ENCODE data around the gene SSU72.
"Not testable (repeated sequence)": the region's sequence is repeated elsewhere in the genome, so short reads cannot be mapped to it uniquely, and the experiment has no call there.

SSU72 gene

DNA sequence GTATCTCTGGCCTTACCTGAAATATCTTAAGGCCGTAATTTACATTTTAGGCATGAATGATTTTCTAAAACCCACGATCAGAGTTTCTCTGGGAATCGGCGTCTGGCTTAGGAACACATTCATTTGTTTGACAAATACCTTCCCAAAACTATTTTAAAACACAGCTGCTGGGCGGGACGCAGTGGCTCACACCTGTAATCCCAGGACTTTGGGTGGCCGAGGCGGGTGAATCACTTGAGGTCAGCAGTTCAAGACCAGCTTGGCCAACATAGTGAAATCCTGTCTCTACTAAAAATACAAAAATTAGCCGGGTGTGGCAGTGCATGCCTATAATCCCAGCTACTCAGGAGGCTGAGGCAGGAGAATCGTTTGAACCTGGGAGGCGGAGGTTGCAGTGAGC is 17.7 kb downstream of the SSU72 start:
- DNase-seq: not testable (repeated sequence)

DNA sequence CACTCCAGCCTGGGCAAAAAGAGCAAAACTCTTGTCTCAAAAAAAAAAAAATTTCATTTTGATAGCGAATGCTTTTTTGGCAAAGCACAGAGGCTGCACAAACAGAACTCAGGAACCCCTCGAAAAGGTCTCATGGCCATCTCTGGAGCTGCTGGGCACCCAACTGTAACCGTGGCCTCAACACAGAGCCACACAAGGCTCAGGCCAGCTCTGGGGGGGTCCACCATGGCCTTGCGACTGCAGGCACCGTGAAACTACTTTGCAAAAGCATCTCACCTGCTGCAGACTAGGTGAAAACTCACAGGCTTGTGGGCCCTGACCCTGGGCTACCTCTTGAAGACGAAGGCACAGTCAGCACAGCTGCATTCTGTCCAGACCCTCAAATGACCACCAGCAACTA is 18.2 kb downstream of the SSU72 start:
- no peak for DNase-seq

DNA sequence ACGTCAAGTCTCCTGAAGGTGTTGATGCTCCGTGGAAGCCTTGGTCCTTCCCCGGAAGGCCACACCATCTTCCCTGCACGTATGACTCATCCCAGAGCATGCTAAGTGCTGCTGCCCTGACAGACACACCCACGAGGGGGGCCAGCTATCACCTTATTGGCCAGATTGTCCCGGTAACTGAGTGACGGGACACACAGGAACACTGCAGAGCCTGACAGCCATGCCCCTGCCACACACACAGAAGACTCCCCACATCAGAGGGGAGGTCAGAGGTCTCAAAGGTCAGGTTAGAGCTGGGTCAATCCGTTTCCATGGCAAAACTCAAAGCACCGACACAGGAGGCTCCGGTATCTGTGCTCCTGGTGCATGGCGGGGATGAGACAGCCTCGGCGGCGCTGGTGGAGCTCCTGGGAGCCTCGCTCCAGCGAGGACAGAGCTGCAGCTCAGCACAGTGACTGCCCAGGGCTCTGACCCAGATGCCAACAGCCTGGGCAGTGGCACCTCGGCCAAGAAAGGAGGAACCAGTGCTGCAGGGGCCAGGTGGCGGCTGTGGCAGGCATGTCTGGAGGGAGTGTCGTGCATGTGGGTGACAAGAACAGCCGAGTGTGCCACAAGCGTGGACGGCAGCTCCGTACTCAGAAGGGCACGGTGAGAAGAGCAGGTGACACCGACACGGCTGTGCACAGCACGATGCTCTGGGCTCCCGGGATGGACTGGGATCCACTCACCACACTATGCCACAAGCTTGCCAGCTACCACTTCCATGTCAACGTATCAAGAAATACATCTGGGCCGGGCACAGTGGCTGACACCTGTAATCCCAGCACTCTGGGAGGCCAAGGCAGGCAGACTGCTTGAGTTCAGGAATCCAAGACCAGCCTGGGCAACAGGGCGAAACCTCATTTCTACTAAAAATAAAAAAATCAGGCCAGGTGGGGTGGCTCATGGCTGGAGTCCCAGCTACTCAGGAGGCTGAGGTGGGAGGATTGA is 19.4 kb downstream of the SSU72 start:
- no peak for DNase-seq

DNA sequence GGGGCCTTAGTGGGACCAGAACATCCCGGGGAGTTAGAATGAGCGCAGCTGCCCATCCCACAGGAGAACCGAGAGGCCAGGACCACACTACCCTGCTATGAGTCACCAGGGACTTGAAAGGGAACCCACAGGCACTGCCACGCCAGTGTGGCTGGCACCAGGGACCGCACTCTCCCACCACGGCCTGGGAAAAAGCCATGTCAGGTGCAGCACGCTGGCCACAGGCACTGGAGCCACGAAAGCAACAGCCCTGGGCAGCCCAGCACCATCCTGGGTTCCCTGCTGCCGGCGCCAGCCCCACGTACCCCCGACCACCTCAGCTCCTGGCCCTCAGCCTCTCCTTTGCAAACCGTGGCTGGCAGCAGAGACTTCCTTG is 20.1 kb downstream of the SSU72 start:
- DNase-seq: no peak

DNA sequence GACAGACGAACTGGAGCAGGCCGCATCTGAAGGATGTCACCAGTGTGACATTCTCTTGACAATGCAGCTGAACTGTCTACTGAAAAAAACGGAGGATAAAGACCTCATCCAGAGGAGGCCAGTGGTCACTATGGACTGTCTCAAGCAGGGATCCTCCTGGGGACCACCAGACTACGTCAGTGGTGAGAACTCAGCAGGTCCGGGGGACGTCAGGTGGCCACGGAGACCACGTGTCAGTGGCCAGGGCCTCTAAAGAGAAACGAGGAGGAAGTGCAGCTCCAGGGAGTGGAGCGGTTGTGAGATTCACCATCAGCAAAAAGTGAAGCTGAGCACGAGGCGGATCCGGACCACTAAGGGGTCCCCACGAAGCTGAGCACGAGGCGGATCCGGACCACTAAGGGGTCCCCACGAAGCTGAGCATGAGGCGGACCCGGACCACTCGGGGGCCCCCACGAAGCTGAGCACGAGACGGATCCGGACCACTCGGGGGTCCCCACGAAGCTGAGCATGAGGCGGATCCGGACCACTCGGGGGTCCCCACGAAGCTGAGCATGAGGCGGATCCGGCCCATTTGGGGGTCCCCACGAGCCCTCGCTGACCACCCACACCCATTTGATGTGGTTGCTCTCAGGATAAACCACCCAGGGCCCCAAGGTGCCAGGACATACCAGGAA is 20.7 kb downstream of the SSU72 start:
- no peak for DNase-seq

DNA sequence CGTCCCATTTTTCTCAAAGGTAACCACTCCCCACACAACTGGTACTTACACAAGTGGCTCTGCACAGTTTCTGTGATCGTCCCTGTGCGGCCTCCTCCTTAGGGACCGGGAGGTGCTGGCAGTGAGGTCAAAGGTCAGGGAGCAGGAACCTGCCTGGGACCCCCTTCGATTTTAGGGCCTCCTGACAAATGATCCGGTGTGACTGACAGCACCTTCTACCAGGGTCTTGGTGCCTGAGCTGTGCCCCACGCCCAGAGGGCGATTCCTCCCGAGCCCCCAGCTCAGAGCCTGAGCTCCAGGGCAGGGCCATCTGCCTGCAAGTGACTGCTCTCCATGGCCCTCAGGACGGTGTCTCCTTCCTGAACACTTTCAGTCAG is 22.4 kb downstream of the SSU72 start:
- DNase-seq: no peak

DNA sequence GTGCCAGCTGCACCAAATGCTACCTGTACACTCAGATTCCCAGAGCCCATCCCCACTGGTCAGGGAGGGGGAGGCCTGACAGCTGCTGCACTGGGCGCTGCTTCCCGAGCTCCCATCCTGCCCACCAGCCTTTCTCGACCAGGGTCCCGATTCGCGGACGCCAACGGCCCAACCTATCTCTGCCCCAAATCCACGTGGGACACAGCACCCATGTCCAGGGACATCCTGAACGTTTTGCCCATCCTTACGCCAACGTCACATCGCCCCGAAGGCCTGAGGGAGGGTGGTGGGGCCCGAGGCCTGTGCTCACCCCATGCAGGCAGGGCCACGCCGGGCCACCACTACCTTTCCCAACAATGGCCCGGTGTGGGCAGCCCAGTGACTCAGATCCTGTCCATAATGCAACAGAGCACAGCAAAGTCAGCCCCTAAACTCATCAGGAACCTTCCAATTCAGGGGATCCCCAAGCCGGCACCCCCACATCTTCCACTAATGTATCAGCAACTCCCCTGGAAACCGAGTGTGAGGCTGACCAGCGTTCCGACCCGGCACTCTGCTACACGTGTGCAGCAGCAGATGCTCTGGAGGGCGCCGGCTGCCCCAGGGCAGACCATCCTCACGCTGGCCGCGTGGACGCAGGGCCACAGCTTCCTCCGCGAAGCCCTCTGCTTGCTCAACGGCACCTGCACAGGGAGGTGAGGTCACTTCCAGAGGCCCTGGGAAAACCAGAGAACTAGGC is 23.0 kb downstream of the SSU72 start:
- DNase-seq: no peak

DNA sequence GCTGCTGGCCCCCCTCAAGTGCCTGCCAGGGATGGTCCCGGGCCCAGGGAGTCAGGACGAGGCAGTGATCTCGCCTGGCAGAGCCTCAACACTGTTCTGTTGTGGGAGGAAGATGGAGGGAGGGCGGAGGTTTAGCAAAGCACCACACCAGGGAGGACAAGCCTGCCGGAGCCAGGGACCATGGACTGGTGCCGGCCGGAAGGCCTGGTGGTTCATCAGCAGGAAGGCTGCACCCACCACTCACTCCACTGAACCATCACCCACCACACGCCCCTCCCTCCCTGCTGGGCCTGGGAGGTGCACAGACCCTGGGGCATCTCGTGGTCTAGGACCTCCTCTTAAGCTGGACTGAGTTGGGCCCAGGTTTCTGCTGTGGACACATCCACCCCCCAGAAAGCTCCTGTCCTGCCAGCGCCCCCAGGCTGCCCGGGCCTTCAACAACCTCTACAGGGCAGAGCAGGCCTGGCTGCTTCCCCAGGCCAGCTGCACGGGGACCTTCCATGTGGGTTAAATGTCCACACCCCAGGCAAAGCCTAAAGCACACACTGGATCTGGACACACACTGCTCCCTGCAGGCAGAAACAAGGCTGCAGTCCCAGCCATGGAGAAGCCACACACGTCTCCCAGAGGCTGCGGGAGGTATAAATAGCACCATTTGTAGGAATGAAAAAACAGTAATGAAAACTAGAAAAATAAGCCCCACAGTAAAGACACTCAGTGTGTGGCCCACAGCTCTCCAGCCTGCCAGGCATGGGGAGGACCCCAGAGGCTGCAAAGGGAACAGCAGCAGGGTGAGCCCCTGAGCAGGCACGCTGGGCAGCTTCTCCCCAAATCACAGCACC is 23.9 kb downstream of the SSU72 start:
- no peak for DNase-seq

DNA sequence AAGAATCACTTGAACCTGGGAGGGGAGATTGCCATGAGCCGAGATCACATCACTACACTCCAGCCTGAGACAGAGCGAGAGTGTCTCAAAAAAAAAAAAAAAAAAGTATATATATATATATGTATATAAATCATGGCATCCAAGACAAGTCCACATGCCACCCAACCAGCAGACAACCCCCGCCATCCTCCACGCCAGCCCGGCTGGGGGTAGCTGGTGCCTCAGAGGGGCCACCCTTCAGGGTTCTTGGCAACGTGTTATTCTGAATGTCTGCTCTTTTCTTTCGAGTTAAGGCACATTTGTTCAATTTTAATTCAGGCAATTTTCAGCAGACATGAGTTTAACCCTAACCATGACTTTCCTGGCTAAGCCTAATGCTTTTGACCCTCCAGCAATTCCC is 24.6 kb downstream of the SSU72 start:
- DNase-seq: no peak

DNA sequence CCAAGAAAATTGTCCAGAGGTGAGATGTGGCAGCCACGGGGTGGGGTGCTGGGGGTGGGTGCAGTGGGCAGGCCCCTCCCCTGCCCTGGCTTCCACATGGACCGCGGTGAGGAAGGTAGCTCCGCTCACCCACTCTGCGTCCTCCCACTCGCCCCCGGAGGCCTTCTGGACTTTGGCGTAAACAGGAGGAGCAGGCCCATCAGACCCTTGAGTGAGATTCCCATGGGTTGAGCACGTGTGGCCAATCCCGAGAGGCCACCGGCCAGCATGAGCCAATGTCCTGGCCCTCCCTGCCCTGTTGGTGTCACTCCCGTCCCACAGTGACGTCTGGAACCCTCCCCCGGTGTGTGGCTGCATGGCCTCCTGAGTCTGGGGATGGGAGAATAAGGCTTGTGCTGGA is 26.1 kb downstream of the SSU72 start:
- DNase-seq: no peak

DNA sequence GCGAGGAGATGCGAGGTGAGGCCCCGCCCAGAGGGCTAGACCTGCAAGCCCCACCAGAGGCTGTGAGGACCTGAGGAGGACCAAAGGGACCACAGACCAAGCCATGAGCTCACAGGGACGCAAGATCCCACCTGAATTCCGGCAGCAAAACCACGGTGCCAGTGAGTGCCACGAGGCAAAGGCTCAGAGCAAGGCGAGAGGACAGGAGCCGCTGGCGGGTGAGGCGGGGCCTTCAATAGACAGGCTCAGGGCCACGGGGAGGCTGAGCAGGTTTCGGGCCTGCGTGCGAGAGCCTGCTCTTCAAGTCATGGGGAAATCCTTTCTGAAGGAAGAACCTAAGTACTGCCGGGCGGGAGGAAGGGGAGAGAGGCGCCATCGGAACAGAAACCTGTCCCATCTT is 27.2 kb downstream of the SSU72 start:
- DNase-seq: no peak

DNA sequence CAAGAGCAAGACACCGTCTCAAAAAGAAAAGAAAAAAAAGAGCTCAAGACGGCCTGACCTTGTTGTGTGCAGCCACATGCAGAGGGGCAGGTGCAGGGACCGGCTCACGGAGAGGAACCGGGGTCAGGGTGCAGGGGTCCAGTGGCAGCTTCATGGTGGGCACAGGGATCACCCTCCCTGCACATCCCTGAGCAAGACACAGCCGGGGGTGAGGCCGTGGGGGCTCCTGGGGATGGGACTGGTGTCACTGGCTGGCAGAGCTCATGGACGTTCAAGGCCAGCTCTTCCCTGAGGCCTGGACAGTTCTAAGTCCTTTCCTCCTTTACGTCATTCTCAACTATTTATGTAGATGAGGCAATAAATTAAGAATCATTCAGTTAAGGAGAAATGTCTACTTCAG is 27.7 kb downstream of the SSU72 start:
- DNase-seq: no peak

DNA sequence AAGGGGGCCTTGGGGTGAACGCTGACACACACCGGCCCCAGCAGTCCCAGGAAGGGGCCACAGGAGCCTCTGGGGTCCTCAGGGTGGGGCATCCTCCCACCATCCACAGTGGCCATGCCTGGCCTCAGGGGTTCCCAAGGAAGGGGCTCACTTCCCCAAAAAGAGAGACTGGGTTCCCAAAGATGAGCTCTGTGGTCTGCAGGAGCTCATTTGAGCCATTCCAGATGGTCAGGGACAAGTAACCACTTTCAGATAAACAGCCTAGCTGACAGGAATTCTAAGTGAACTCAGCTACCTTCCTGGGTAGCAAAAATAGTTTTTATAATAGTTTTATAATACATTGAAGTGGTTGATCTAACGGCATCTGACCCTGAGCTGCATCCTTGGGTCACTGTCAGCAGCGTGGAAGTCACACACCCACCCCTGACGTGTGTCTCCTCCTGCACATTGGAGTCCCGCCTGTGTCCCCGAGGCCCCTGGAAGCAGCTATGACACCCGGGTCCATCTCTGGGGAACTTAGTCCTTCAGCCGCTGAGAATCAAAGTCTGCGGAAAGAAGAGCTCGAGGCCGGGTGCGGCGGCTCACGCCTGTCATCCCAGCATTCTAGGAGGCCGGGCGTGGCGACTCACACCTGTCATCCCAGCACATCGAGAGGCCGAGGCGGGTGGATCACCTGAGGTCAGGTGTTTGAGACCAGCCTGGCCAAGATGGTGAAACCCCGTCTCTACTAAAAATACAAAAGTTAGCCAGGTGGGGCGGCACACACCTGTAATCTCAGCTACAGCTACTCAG is 28.5 kb downstream of the SSU72 start:
- DNase-seq: no peak

DNA sequence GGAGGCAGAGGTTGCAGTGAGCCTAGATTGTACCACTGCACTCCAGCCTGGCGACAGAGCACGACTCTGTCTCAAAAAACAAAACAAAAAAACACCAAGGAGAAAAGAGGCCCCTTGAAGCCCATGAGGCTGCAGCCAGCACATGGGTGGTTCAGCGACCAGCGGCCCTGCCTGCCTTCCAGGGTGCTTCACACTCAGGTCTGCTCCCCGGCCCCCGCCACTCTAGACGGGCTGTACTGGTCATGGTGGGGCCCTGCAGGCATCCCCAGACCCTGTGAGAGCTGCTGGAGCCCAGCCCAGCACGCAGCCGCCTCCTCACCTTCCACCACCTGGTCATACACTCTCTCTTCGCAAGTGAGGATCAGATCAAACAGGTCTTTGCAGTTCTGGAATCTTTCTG is 30.1 kb downstream of the SSU72 start:
- DNase-seq: no peak

DNA sequence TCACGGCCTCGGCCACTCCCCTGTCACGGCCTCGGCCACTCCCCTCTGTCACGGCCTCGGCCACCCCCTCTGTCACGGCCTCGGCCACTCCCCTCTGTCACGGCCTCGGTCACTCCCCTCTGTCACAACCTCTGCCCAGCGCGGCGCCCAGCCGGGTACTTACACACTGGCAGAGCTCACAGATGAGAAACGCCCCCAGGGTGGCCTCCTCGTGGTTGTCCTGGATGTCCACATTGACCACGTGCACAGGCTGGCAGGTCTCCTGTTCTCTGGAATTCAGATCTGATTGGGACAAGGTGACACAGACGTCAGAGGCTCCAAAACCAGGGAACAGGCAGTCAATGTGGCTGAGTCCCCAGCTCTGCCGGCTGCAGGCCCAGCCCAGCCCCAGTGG is 31.0 kb downstream of the SSU72 start:
- DNase-seq: no peak

DNA sequence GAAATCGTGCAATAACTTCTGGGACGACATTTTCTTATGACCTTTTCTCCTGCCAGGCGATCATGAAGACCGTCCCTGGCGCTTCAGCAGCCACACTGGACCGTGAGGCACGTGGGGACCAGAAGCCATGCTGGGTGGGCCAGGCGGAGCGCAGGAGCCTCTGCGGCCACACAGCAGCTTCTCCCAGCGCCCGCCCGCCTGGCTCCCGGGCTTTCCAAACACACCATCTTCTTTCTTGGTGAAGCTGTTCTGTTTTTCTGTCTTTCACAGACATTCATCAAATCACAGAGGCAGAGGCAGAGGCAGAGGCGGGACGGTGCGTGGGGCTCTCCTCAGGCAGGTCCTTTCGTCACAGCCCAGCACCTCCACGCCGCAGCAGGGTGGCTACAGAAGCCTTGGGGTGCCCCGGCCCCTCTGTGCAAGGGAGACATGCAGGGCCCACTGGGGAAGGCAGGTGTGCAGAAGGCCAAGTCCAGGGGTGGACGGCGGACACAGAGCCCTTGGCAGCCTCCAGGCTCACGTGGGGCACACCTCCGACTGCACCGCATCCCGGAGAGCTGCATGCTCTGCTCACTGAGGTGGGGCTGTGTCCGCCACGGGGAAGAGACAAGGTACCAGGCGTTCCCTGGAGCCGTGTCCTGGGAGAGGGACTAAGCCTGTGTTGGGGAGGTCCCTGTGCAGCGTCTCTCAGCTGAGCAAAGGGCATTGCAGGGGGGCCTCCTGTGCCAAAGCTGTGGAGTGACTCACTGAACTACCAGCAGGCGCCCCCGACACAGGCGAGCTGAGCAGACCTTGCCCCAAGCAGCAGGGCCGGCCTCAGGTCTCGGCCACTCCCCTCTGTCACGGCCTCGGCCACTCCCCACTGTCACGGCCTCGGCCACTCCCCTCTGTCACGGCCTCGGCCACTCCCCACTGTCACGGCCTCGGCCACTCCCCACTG is 31.6 kb downstream of the SSU72 start:
- DNase-seq: no peak

DNA sequence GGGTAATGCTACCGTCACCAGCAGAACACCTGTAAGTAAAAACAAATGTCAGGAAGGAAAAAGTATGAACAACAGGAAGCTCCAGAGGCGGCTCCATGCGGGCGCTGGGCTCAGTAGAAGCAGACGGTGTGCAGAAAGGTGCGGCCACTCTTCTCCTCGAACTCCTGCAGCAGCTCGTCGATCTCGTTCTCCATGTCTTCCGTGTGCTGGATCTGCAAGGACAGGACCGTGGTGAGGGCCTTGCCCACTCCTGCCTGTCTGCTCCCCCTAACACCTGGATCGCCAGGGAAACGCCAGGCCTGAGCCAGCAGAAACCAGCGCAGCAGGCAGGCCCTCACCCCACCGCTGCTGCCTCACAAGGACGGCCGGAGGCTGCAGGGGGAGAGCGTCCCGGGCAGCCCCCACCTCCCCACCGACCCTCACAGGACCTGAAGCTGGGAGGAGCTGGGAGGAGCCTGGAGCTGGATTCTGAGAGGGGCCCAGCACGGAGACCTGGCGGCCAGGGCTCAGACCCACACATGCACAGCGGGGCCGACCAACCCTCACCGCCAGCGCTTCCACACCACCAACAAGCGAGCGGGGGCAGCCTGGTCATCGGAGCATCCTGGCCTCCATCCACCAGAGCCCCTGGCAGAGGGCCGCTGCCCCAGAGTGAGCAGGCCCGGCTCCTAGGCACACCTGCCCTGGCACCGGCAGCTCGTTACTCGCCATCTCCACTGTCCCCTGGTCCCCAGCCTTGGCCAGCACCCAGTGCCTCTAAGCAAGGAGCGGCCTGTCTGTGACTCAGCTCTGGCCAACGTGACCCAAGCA is 32.5 kb downstream of the SSU72 start:
- no peak for DNase-seq

DNA sequence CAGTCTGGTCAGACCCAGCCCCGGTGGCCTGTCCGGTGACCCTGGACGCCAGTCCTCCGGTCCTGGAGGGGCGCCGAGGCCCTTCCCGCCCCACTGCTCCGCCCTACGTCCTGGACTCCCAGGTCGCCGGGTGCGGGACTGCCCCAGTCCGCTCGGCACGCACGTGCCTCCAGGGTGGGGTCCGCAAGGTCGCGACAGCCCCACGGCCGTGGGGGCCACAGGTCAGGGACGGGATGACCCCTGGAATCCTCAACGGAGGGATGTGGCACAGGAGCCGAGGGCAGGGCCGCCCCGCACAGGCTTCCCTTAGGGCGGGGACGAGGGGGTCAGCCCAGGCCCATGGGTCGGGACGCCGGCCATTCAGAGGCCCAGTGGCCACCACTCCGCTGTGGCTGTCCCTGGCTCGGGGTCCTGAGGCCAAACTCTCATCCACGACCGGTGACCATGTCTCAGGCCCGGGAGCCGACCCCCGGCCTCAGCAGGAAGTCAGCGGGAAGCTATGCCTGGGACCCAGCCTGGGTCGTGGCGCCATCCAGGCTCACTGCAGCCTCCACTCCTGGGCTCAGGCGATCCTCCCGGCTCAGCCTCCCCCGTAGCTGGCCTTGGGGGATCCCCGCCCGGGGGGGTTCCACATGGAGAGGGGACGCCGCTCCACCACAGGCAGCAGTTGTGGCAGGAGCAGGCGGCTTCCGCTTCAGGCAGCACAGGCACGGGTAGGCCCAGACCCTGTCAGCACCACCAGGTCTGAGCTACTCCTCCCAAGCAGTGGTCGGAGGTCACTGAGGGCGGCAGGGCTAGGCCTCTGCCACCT is 33.6 kb downstream of the SSU72 start:
- DNase-seq: no peak

Measured in DMS153 (cell line).